PC-9 (cell line): ENCODE measurements around the gene WDR27. TPM values are rescaled to one million over a fixed set of nuclear protein-coding genes. Genes with fewer than 3 reads are reported as not detected.

Source experiments
- BruUV-seq: library from RNA; stranded (reverse); fragments of 400-500 nt; replicated peaks from 2 replicates; lab custom pipeline; 2021; lab: Mats Ljungman, UMichigan
- CTCF ChIA-PET: fragments of 300-600 bp; sonication (Branson Sonifier 250); formaldehyde crosslinking; loops from one replicate; lab custom pipeline; 2022; ENCODE audit warnings: antibody characterized with exemption; lab: Charles Lee
- POLR2A ChIA-PET: fragments of 300-600 bp; sonication (Branson Sonifier 250); formaldehyde crosslinking; loops from one replicate; lab custom pipeline; 2022; ENCODE audit warnings: antibody characterized with exemption; ENCODE audit not compliant: unreplicated experiment; lab: Charles Lee
- DNase-seq, 2 experiments: peaks; one replicate each; pipeline versions ENCODE4 v3.0.0 to v3.0.0-alpha.2; 2015 to 2022; ENCODE audit warnings: mixed read lengths in 1 of 2
- H2AFZ ChIP-seq: fragments of 200-600 bp; sonication (generic); 2 replicates; pipeline ENCODE4 v1.8.1; 2017; ENCODE audit warnings: antibody characterized with exemption
- H3F3A ChIP-seq: fragments of 200-600 bp; sonication (generic); 2 replicates; pipeline ENCODE4 v1.8.1; 2017; ENCODE audit warnings: antibody characterized with exemption, mild to moderate bottlenecking, low read depth; ENCODE audit not compliant: insufficient read depth
- H3K27ac ChIP-seq: fragments of 200-600 bp; sonication (generic); 2 replicates; pipeline ENCODE4 v1.6.1; 2016; ENCODE audit warnings: mixed run types
- H3K27me3 ChIP-seq: fragments of 200-600 bp; sonication (generic); 2 replicates; pipeline ENCODE4 v1.6.1; 2016; ENCODE audit warnings: low read depth, mixed run types; ENCODE audit not compliant: insufficient read depth
- H3K36me3 ChIP-seq: fragments of 200-600 bp; sonication (generic); 2 replicates; pipeline ENCODE4 v1.6.1; 2016; ENCODE audit warnings: low read depth, mixed run types
- H3K4me1 ChIP-seq: fragments of 200-600 bp; sonication (generic); replicated peaks from 2 replicates; pipeline ENCODE4 v1.6.1; 2016; ENCODE audit warnings: mixed run types; ENCODE audit not compliant: insufficient read depth
- H3K4me2 ChIP-seq: fragments of 200-600 bp; sonication (generic); 2 replicates; pipeline ENCODE4 v1.6.1; 2017; ENCODE audit warnings: mixed run types
- H3K4me3 ChIP-seq: fragments of 200-600 bp; sonication (generic); 2 replicates; pipeline ENCODE4 v1.6.1; 2016; ENCODE audit warnings: mixed run types
- H3K79me2 ChIP-seq: fragments of 200-600 bp; sonication (generic); 2 replicates; pipeline ENCODE4 v1.6.1; 2017; ENCODE audit warnings: low read depth, mixed run types
- H3K9me2 ChIP-seq: fragments of 200-600 bp; sonication (generic); 2 replicates; pipeline ENCODE4 v1.8.1; 2017; ENCODE audit warnings: mild to moderate bottlenecking; ENCODE audit not compliant: insufficient read depth
- H3K9me3 ChIP-seq: fragments of 200-600 bp; sonication (generic); 2 replicates; pipeline ENCODE4 v1.8.1; 2016; ENCODE audit warnings: low read depth; ENCODE audit not compliant: insufficient read depth
- H4K20me1 ChIP-seq: fragments of 200-600 bp; sonication (generic); 2 replicates; pipeline ENCODE4 v1.8.1; 2017; ENCODE audit not compliant: insufficient read depth
- EZH2 ChIP-seq: fragments of 200-600 bp; sonication (generic); IDR thresholded peaks from 2 replicates; pipeline ENCODE4 v1.8.0; 2017; ENCODE audit warnings: antibody characterized with exemption, low read depth
- intact Hi-C: fragments of 100-400 bp; cut with micrococcal nuclease; formaldehyde crosslinking; loops from one replicate; pipeline ENCODE4 v1.10.0; 2022; ENCODE audit not compliant: unreplicated experiment
- total RNA-seq: library from RNA; stranded (reverse); gene quantifications from 2 replicates; pipeline ENCODE4 v1.2.3, GENCODE V29; 2021
- TF ChIP-seq, protein P1 (sequence below): fragments of 200-600 bp; sonication (generic); conservative IDR thresholded peaks from 2 replicates; pipeline ENCODE4 v1.6.1; 2017; ENCODE audit warnings: mixed run types, antibody characterized with exemption, mild to moderate bottlenecking, moderate library complexity

The WDR27 gene
- total RNA-seq, 1 experiment from 2014 or later: 54.2 TPM

DNA sequence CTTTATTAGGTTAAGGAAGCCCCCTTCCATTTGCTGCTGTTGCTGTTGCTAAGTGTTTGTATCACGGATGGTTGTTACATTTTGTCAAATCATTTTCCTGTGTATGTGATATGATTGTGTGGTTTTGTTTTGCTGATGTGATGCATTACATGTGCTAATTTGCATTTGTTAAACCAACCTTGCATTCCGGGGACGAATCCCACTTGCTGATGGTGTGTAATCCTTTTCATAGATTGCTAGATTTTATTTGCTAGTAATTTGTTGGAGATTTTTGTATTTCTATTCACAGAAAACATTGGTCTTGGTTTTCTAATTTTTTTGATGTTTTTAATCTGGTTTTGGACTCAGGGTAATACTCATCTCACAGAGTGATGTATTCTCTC lies 167.8 kb downstream of the WDR27 start:
- ChIA-PET POLR2A (no interaction called here), CTCF (no interaction called here)
- Histone ChIP-seq H3K4me1 (no peaks in the 10 kb centered on the region), H4K20me1 (no peaks in the 10 kb centered on the region; the same call in 1 of the 2 replicates), H2AFZ (no peak overlapping the region), H3K4me2 (no peak overlapping the region), H3K9me3 (no peaks in the 10 kb centered on the region), H3K27ac (no peak overlapping the region), H3K79me2 (no peaks in the 10 kb centered on the region), H3K9me2 (no peaks in the 10 kb centered on the region), H3K36me3 (no peaks in the 10 kb centered on the region), H3F3A (no peaks in the 10 kb centered on the region), H3K4me3 (no peak overlapping the region), H3K27me3 (no peaks in the 10 kb centered on the region)
- no TSS peak for BruUV-seq
- DNase-seq: no peak
- TF ChIP-seq EZH2: no peak
- TF ChIP-seq, protein P1, sequence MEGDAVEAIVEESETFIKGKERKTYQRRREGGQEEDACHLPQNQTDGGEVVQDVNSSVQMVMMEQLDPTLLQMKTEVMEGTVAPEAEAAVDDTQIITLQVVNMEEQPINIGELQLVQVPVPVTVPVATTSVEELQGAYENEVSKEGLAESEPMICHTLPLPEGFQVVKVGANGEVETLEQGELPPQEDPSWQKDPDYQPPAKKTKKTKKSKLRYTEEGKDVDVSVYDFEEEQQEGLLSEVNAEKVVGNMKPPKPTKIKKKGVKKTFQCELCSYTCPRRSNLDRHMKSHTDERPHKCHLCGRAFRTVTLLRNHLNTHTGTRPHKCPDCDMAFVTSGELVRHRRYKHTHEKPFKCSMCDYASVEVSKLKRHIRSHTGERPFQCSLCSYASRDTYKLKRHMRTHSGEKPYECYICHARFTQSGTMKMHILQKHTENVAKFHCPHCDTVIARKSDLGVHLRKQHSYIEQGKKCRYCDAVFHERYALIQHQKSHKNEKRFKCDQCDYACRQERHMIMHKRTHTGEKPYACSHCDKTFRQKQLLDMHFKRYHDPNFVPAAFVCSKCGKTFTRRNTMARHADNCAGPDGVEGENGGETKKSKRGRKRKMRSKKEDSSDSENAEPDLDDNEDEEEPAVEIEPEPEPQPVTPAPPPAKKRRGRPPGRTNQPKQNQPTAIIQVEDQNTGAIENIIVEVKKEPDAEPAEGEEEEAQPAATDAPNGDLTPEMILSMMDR: no peak
- intact Hi-C loops: no loop called here

DNA sequence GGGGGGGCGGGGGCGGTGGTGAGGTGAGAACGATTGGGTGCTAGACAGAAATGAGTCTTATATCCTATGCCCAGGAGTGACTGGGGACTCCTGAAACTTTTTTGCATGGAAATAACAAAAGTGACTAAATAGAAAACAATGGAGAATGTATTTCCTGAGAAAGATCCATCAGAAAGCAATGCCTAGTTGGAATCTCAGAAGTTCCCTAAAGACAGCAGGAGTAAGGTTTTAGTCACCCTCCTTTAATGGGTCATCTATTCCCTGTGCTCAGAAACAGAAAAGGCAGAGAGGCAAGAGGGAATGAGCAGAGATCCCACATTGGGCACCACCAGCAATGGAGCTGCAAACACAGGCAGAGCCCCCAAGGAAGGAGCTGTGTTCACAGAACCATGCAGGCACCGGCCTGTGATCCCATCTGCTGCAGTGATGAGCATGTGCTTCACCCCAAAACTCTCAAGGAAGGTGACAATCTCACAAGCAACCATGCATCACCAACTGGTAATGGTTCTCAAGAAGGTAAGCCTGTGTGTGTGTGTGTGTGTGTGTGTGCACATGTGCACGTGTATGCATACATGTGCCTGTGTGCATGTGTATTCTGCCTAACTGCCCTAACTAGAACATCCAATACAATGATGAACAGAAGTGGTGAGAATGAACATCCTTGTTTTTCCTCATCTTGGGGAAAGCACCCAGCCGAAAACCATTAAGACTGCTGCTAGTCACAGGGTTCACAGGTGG lies 168.4 kb downstream of the WDR27 start:
- Histone ChIP-seq H4K20me1 (no peaks in the 10 kb centered on the region; the same call in 1 of the 2 replicates), H3K36me3 (no peaks in the 10 kb centered on the region), H3K79me2 (no peaks in the 10 kb centered on the region), H3K27me3 (no peaks in the 10 kb centered on the region), H3K9me2 (no peaks in the 10 kb centered on the region), H2AFZ (no peak overlapping the region), H3K4me2 (no peak overlapping the region), H3K9me3 (no peaks in the 10 kb centered on the region), H3F3A (no peaks in the 10 kb centered on the region), H3K4me1 (no peaks in the 10 kb centered on the region), H3K4me3 (no peak overlapping the region), H3K27ac (no peak overlapping the region)
- intact Hi-C loops: no loop called here
- ChIA-PET CTCF (no interaction called here), POLR2A (no interaction called here)
- TF ChIP-seq, protein P1: no peak
- no peak for TF ChIP-seq EZH2
- no peak for DNase-seq
- BruUV-seq: no TSS peak

DNA sequence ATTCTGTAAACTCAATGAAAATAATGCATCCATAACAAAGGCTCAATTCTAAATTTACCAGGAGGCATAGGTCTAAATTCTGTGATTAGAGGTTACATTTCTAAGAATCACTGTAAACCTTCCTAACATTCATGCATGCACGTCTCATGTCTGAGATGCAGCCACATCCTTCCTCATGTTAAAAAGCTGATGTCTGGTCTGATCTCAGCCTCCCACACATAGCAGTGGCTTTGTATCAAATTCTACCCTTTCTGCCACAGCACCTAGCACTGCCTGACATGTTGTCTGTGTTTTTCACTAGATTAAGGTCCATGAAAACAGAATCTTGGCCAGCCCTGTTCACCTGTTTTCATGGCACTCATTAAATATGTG lies 171.1 kb downstream of the WDR27 start:
- intact Hi-C loops: no loop called here
- Histone ChIP-seq H3F3A (no peaks in the 10 kb centered on the region), H3K27me3 (no peaks in the 10 kb centered on the region), H3K36me3 (no peaks in the 10 kb centered on the region), H3K4me1 (no peaks in the 10 kb centered on the region), H3K4me3 (no peak overlapping the region), H4K20me1 (no peaks in the 10 kb centered on the region), H3K4me2 (no peak overlapping the region), H3K79me2 (no peaks in the 10 kb centered on the region), H3K9me2 (no peaks in the 10 kb centered on the region), H3K27ac (no peak overlapping the region), H2AFZ (no peak overlapping the region), H3K9me3 (no peaks in the 10 kb centered on the region)
- no TSS peak for BruUV-seq
- ChIA-PET CTCF (no interaction called here), POLR2A (no interaction called here)
- TF ChIP-seq EZH2: no peak
- TF ChIP-seq, protein P1: no peak
- no peak for DNase-seq
